GM23338 (cell line): Measurements from ENCODE around the gene HCRTR2. TPM values are rescaled to one million over a fixed set of nuclear protein-coding genes. Genes with fewer than 3 reads are reported as not detected.

Source experiments
- ATAC-seq: fragments of 200-7000 bp; cut with Tn5 transposase; 3 replicates; pipeline ENCODE4 v1.9.1; 2020
- DNase-seq: peaks from one replicate; pipeline ENCODE4 v3.0.0-alpha.2; 2015; ENCODE audit warnings: low spot score
- H2AFZ ChIP-seq: fragments of 200-600 bp; sonication (generic); 2 replicates; pipeline ENCODE4 v1.8.0; 2016; ENCODE audit warnings: antibody characterized with exemption, mild to moderate bottlenecking, moderate library complexity
- H3F3A ChIP-seq: fragments of 200-600 bp; sonication (generic); replicated peaks from 2 replicates; pipeline ENCODE4 v1.8.0; 2017; ENCODE audit warnings: antibody characterized with exemption, mixed run types, low read depth
- H3K27ac ChIP-seq: fragments of 200-600 bp; sonication (generic); 2 replicates; pipeline ENCODE4 v1.6.1; 2016; ENCODE audit warnings: low read depth
- H3K27me3 ChIP-seq: fragments of 200-600 bp; sonication (generic); 2 replicates; pipeline ENCODE4 v1.8.0; 2016; ENCODE audit warnings: mild to moderate bottlenecking, mixed run types, moderate library complexity; ENCODE audit not compliant: insufficient read depth
- H3K36me3 ChIP-seq: fragments of 200-600 bp; sonication (generic); 2 replicates; pipeline ENCODE4 v1.8.0; 2016; ENCODE audit warnings: mild to moderate bottlenecking; ENCODE audit not compliant: insufficient read depth
- H3K4me1 ChIP-seq: fragments of 200-600 bp; sonication (generic); 2 replicates; pipeline ENCODE4 v1.8.0; 2016; ENCODE audit warnings: mild to moderate bottlenecking, moderate library complexity; ENCODE audit not compliant: insufficient read depth
- H3K4me2 ChIP-seq: fragments of 200-600 bp; sonication (generic); 2 replicates; pipeline ENCODE4 v1.7.1; 2017; ENCODE audit warnings: mixed run types
- H3K4me3 ChIP-seq: fragments of 200-600 bp; sonication (generic); 2 replicates; pipeline ENCODE4 v1.6.1; 2016; ENCODE audit warnings: mixed run types
- H3K79me2 ChIP-seq: fragments of 200-600 bp; sonication (generic); replicated peaks from 2 replicates; pipeline ENCODE4 v1.8.0; 2017; ENCODE audit warnings: mild to moderate bottlenecking; ENCODE audit not compliant: insufficient read depth
- H3K9me2 ChIP-seq: fragments of 200-600 bp; sonication (generic); 2 replicates; pipeline ENCODE4 v1.8.0; 2017; ENCODE audit not compliant: insufficient read depth
- H4K20me1 ChIP-seq: fragments of 200-600 bp; sonication (generic); replicated peaks from 2 replicates; pipeline ENCODE4 v1.8.0; 2017; ENCODE audit warnings: mild to moderate bottlenecking; ENCODE audit not compliant: insufficient read depth
- H3K27ac Mint-ChIP-seq: 2 replicates; pipeline ENCODE4 v1.8.0; 2020; ENCODE audit warnings: inconsistent platforms, mild to moderate bottlenecking, moderate library complexity, mixed read lengths
- H3K27me3 Mint-ChIP-seq: 3 replicates; pipeline ENCODE4 v1.8.0; 2022; ENCODE audit warnings: low read depth, mild to moderate bottlenecking, moderate library complexity, mixed read lengths, inconsistent platforms; ENCODE audit not compliant: insufficient read depth, poor library complexity
- H3K36me3 Mint-ChIP-seq: 3 replicates; pipeline ENCODE4 v1.8.0; 2021; ENCODE audit warnings: low read depth, mild to moderate bottlenecking, inconsistent platforms, moderate library complexity, mixed read lengths
- H3K4me1 Mint-ChIP-seq: 3 replicates; pipeline ENCODE4 v1.8.0; 2020; ENCODE audit warnings: mild to moderate bottlenecking, inconsistent platforms, mixed read lengths
- H3K4me3 Mint-ChIP-seq: 3 replicates; pipeline ENCODE4 v1.8.0; 2021; ENCODE audit warnings: moderate library complexity, mild to moderate bottlenecking, inconsistent platforms, mixed read lengths
- H3K9me3 Mint-ChIP-seq: 3 replicates; pipeline ENCODE4 v1.8.0; 2020; ENCODE audit warnings: moderate library complexity, mild to moderate bottlenecking, inconsistent platforms, mixed read lengths
- CREB1 ChIP-seq: fragments of 250-450 bp; sonication (Bioruptor Pico); IDR thresholded peaks from 2 replicates; pipeline ENCODE4 v1.5.0; 2020; ENCODE audit warnings: low read depth, mild to moderate bottlenecking, moderate library complexity
- EZH2 ChIP-seq: fragments of 200-600 bp; sonication (generic); IDR thresholded peaks from one replicate; pipeline ENCODE4 v1.8.0; 2017; ENCODE audit warnings: antibody characterized with exemption, mild to moderate bottlenecking, low read depth; ENCODE audit not compliant: unreplicated experiment
- EZH2phosphoT487 ChIP-seq: fragments of 200-600 bp; sonication (generic); IDR thresholded peaks from one replicate; pipeline ENCODE4 v1.8.1; 2018; ENCODE audit warnings: antibody characterized with exemption; ENCODE audit not compliant: unreplicated experiment
- JUNB ChIP-seq: IDR thresholded peaks from one replicate; pipeline ENCODE4 v1.6.1; 2016; ENCODE audit warnings: antibody characterized with exemption; ENCODE audit not compliant: unreplicated experiment
- POLR2AphosphoS5 ChIP-seq: IDR thresholded peaks from 2 replicates; pipeline ENCODE4 v1.6.1; 2016; ENCODE audit warnings: antibody characterized with exemption, low read depth
- STAT1 ChIP-seq: IDR thresholded peaks from one replicate; pipeline ENCODE4 v1.6.1; 2016; ENCODE audit warnings: antibody characterized with exemption; ENCODE audit not compliant: unreplicated experiment
- ZNF114 ChIP-seq: fragments of 250-450 bp; sonication (Bioruptor Pico); IDR thresholded peaks from 2 replicates; pipeline ENCODE4 v1.5.0; 2020; ENCODE audit warnings: mild to moderate bottlenecking, moderate library complexity
- ZNF331 ChIP-seq: fragments of 250-450 bp; sonication (Bioruptor Pico); IDR thresholded peaks from 2 replicates; pipeline ENCODE4 v1.5.0; 2020; ENCODE audit warnings: low read depth, mild to moderate bottlenecking, moderate library complexity
- ZNF462 ChIP-seq: fragments of 250-450 bp; sonication (Bioruptor Pico); IDR thresholded peaks from 2 replicates; pipeline ENCODE4 v1.5.0; 2020; ENCODE audit warnings: mild to moderate bottlenecking, moderate library complexity
- polyA plus RNA-seq: library from polyadenylated mRNA; unstranded; fragments of >200 nt; fragmentation: Nextera tagmentation; extraction: Ambion mirVana; gene quantifications from 2 replicates; pipeline ENCODE4 v1.2.1, GENCODE V29; 2016
- total RNA-seq: library from RNA; depleted of rRNA; stranded (reverse); fragments of >200 nt; shearing (Covaris generic); gene quantifications from 2 replicates; pipeline ENCODE4 v1.2.3, GENCODE V29; 2014

The HCRTR2 gene
- total and polyA plus RNA-seq, 2 experiments from 2014 or later: 0.15 TPM; not detected in 1

- no peaks in the 10 kb centered on the region for H3K79me2 ChIP-seq
- peak overlapping the region; percentile 33; the same call in 1 of the 2 replicates for H2AFZ ChIP-seq
- H3F3A ChIP-seq: no peaks in the 10 kb centered on the region
- peak; percentile 6 for DNase-seq
- H3K4me2 ChIP-seq: no peak overlapping the region
- no peaks in the 10 kb centered on the region for H3K36me3 ChIP-seq
- ATAC-seq: no peak
- H3K9me2 ChIP-seq: no peaks in the 10 kb centered on the region
- H3K27ac Mint-ChIP-seq: no peak overlapping the region
- H3K4me1 ChIP-seq: no peaks in the 10 kb centered on the region
- H3K36me3 Mint-ChIP-seq: no peaks in the 10 kb centered on the region
- no peak overlapping the region for H3K4me3 ChIP-seq
- no peaks in the 10 kb centered on the region for H3K9me3 Mint-ChIP-seq
- H3K4me1 Mint-ChIP-seq: peaks cover 3% of the 10 kb centered on the region; the same call in 2 of the 3 replicates
- H3K4me3 Mint-ChIP-seq: no peak overlapping the region
- no peaks in the 10 kb centered on the region for H3K27me3 ChIP-seq
- no peak overlapping the region for H3K27ac ChIP-seq
- H3K27me3 Mint-ChIP-seq: no peaks in the 10 kb centered on the region
- TF ChIP-seq CREB1 (CRISPR knock-in tag) (no peak), EZH2 (no peak), STAT1 (no peak), ZNF114 (CRISPR knock-in tag) (no peak), ZNF462 (no peak), JUNB (no peak), ZNF331 (no peak), EZH2phosphoT487 (no peak), POLR2AphosphoS5 (no peak)
- H4K20me1 ChIP-seq: no peaks in the 10 kb centered on the region
Observed at GRCh38 chr6:55286824-55287223, 112.5 kb downstream of the HCRTR2 start.
